ENCODE results near the gene RAN. TPM values are rescaled to one million over a fixed set of nuclear protein-coding genes. Genes with fewer than 3 reads are reported as not detected.

RAN gene
- polyA plus RNA-seq, 1 donor from 2014 or later = 616 TPM

DNA sequence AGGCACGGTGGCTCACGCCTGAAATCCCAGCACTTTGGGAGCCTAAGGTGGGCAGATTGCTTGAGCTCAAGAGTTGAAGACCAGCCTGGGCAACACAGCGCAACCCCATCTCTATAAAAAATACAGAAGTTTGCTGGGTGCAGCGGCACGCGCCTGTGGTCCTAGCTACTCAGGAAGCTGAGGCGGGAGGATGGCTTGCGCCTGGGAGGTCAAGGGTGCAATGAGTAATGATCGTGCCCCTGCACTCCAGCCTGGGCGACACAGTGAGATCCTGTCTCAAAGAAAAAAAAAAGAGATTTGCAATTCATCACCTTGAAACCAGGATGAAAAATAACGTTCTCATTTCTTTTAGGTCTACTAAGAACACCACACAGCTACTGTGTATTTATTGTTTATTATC, 36.9 kb upstream of the RAN start:
- Histone ChIP-seq H3F3A (ENCODE audit: insufficient read depth, low read length, poor library complexity, severe bottlenecking) (no peaks in the 10 kb centered on the region), H3K27ac (ENCODE audit: low read length) (no peak overlapping the region), H3K36me3 (ENCODE audit: insufficient read depth, low read length) (no peaks in the 10 kb centered on the region), H3K27me3 (ENCODE audit: insufficient read depth, low read depth, low read length) (no peaks in the 10 kb centered on the region), H3K9ac (ENCODE audit: low read length) (no peak overlapping the region), H4K20me1 (ENCODE audit: insufficient read depth) (no peaks in the 10 kb centered on the region), H3K4me2 (ENCODE audit: low read length) (no peak overlapping the region), H3K4me3 (ENCODE audit: low read length) (no peak overlapping the region), H3K79me2 (replicated peaks; ENCODE audit: insufficient read depth, low read length) (peaks cover 48% of the 10 kb centered on the region), H3K9me3 (ENCODE audit: low read length) (no peaks in the 10 kb centered on the region), H3K9me2 (ENCODE audit: insufficient read depth, low read length) (no peaks in the 10 kb centered on the region), H2AFZ (ENCODE audit: low read depth, low read length) (no peak overlapping the region)
- TF ChIP-seq, protein P1, sequence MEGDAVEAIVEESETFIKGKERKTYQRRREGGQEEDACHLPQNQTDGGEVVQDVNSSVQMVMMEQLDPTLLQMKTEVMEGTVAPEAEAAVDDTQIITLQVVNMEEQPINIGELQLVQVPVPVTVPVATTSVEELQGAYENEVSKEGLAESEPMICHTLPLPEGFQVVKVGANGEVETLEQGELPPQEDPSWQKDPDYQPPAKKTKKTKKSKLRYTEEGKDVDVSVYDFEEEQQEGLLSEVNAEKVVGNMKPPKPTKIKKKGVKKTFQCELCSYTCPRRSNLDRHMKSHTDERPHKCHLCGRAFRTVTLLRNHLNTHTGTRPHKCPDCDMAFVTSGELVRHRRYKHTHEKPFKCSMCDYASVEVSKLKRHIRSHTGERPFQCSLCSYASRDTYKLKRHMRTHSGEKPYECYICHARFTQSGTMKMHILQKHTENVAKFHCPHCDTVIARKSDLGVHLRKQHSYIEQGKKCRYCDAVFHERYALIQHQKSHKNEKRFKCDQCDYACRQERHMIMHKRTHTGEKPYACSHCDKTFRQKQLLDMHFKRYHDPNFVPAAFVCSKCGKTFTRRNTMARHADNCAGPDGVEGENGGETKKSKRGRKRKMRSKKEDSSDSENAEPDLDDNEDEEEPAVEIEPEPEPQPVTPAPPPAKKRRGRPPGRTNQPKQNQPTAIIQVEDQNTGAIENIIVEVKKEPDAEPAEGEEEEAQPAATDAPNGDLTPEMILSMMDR (IDR thresholded peaks at IDR 0.05; ENCODE audit: poor library complexity, severe bottlenecking) = no peak

DNA sequence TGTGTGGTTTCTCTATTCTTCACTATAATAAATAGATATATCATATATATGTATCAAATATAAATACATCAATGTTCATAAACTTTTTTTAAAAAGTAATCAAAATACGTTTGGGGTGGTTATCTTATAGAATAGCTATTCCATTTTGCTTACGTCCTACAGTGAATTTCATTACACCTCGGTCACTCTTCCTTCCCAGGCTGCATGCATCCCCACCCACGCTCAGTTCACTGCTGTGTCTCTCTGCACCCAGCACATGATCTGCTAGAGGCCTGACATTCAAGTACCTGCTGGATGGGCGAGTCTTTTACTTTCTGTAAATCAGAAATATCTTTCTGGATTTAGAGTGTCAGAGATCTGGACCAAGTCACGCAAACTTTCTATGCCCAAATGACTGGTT, 36.4 kb upstream of the RAN start:
- Histone ChIP-seq H4K20me1 (ENCODE audit: insufficient read depth) (no peaks in the 10 kb centered on the region), H3K4me2 (ENCODE audit: low read length) (no peak overlapping the region), H3K27ac (ENCODE audit: low read length) (no peak overlapping the region), H3K9me2 (ENCODE audit: insufficient read depth, low read length) (no peaks in the 10 kb centered on the region), H3K27me3 (ENCODE audit: insufficient read depth, low read depth, low read length) (no peaks in the 10 kb centered on the region), H3K9ac (ENCODE audit: low read length) (no peak overlapping the region), H2AFZ (ENCODE audit: low read depth, low read length) (no peak overlapping the region), H3F3A (ENCODE audit: insufficient read depth, low read length, poor library complexity, severe bottlenecking) (no peaks in the 10 kb centered on the region), H3K9me3 (ENCODE audit: low read length) (no peaks in the 10 kb centered on the region), H3K79me2 (replicated peaks; ENCODE audit: insufficient read depth, low read length) (peaks cover 44% of the 10 kb centered on the region), H3K36me3 (ENCODE audit: insufficient read depth, low read length) (no peaks in the 10 kb centered on the region), H3K4me3 (ENCODE audit: low read length) (no peak overlapping the region)
- TF ChIP-seq POLR2AphosphoS5 (IDR thresholded peaks at IDR 0.05) = no peak
- TF ChIP-seq, protein P1 (IDR thresholded peaks at IDR 0.05; ENCODE audit: poor library complexity, severe bottlenecking) = no peak
- TF ChIP-seq, protein P2, sequence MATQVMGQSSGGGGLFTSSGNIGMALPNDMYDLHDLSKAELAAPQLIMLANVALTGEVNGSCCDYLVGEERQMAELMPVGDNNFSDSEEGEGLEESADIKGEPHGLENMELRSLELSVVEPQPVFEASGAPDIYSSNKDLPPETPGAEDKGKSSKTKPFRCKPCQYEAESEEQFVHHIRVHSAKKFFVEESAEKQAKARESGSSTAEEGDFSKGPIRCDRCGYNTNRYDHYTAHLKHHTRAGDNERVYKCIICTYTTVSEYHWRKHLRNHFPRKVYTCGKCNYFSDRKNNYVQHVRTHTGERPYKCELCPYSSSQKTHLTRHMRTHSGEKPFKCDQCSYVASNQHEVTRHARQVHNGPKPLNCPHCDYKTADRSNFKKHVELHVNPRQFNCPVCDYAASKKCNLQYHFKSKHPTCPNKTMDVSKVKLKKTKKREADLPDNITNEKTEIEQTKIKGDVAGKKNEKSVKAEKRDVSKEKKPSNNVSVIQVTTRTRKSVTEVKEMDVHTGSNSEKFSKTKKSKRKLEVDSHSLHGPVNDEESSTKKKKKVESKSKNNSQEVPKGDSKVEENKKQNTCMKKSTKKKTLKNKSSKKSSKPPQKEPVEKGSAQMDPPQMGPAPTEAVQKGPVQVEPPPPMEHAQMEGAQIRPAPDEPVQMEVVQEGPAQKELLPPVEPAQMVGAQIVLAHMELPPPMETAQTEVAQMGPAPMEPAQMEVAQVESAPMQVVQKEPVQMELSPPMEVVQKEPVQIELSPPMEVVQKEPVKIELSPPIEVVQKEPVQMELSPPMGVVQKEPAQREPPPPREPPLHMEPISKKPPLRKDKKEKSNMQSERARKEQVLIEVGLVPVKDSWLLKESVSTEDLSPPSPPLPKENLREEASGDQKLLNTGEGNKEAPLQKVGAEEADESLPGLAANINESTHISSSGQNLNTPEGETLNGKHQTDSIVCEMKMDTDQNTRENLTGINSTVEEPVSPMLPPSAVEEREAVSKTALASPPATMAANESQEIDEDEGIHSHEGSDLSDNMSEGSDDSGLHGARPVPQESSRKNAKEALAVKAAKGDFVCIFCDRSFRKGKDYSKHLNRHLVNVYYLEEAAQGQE (IDR thresholded peaks at IDR 0.05; ENCODE audit: borderline replicate concordance) = no peak
- TF ChIP-seq TAF1 (IDR thresholded peaks at IDR 0.05; ENCODE audit: low read depth) = no peak
- no peak for TF ChIP-seq EP300 (conservative IDR thresholded peaks at IDR 0.05; ENCODE audit: poor library complexity, severe bottlenecking)

DNA sequence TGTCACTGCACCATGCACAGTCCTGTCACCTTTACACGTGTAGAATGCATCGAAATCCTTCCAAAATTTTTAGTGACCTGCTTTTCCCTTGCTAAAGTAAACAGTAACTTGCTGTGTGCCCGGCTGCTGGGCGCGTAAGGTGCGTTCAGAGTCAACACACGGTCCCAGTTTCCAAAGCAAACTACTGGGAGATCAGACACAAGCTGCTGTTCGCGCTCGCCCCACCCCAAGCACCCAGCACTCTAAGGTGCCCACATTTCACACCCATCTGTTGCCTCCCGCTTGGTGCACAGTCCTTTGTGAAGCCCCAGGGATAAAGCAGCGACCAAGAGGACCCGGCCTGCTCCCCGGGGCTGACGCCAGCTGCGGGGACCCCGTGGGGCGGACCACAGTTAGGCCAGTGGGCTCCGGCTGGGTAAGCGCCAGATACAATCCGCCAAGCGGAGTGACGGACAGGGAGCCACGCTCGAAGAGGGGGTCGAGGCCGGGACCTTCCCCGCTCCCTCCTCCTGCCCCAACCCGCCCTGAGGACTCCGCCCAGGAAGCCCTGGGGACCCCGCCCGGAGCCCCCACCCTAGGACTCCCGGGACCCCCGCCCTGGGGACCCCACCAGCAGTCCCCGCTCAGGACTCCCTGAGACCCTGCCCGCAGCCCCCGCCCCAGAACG, 33.4 kb upstream of the RAN start:
- TF ChIP-seq, protein P2 (IDR thresholded peaks at IDR 0.05; ENCODE audit: borderline replicate concordance) = no peak
- TF ChIP-seq MXI1 (conservative IDR thresholded peaks at IDR 0.05; ENCODE audit: poor library complexity, severe bottlenecking) (peak; percentile 76), SMC3 (conservative IDR thresholded peaks at IDR 0.05; ENCODE audit: poor library complexity) (peak; percentile 21), RAD21 (conservative IDR thresholded peaks at IDR 0.05) (peak; percentile 22)
- Histone ChIP-seq H3K9me2 (ENCODE audit: insufficient read depth, low read length) (no peaks in the 10 kb centered on the region), H3K4me2 (ENCODE audit: low read length) (peak overlapping the region; percentile 66), H3K9me3 (ENCODE audit: low read length) (no peaks in the 10 kb centered on the region), H3K27ac (ENCODE audit: low read length) (peak overlapping the region; percentile 53), H3K79me2 (replicated peaks; ENCODE audit: insufficient read depth, low read length) (peaks cover 37% of the 10 kb centered on the region), H4K20me1 (ENCODE audit: insufficient read depth) (no peaks in the 10 kb centered on the region), H2AFZ (ENCODE audit: low read depth, low read length) (peak overlapping the region; percentile 40), H3K36me3 (ENCODE audit: insufficient read depth, low read length) (no peaks in the 10 kb centered on the region), H3K9ac (ENCODE audit: low read length) (peak overlapping the region; percentile 77), H3F3A (ENCODE audit: insufficient read depth, low read length, poor library complexity, severe bottlenecking) (no peaks in the 10 kb centered on the region), H3K4me3 (ENCODE audit: low read length) (peak overlapping the region; percentile 98), H3K27me3 (ENCODE audit: insufficient read depth, low read depth, low read length) (no peaks in the 10 kb centered on the region)
